SU-DHL-6 (cell line): ENCODE measurements around the gene MYMX.

Source experiments
- H2AFZ ChIP-seq: fragments of 200-600 bp; sonication (generic); 2 replicates; pipeline ENCODE4 v1.6.1; 2014; ENCODE audit warnings: low read depth, mild to moderate bottlenecking, moderate library complexity, mixed read lengths, antibody characterized with exemption, low read length; ENCODE audit not compliant: severe bottlenecking
- H3F3A ChIP-seq: fragments of 200-600 bp; shearing (Covaris generic); 2 replicates; pipeline ENCODE4 v1.6.0; 2016; ENCODE audit warnings: antibody characterized with exemption, mild to moderate bottlenecking; ENCODE audit not compliant: insufficient read depth
- H3K27ac ChIP-seq: fragments of 200-600 bp; sonication (generic); 2 replicates; pipeline ENCODE4 v1.5.1; 2016; ENCODE audit warnings: low read depth, mild to moderate bottlenecking, low read length, moderate library complexity, mixed read lengths
- H3K27me3 ChIP-seq: fragments of 200-600 bp; sonication (generic), shearing (Covaris generic); 2 replicates; pipeline ENCODE4 v1.6.0; 2014; ENCODE audit warnings: mild to moderate bottlenecking, low read length
- H3K36me3 ChIP-seq: fragments of 200-600 bp; sonication (generic); 2 replicates; pipeline ENCODE4 v1.6.1; 2014; ENCODE audit warnings: mild to moderate bottlenecking, low read length, mixed read lengths
- H3K4me2 ChIP-seq: fragments of 300-600, 200-600 bp; shearing (Covaris generic), sonication (generic); 2 replicates; pipeline ENCODE4 v1.6.0; 2014; ENCODE audit warnings: low read length, low read depth, mild to moderate bottlenecking; ENCODE audit not compliant: poor library complexity, severe bottlenecking
- H3K4me3 ChIP-seq: fragments of 200-600 bp; sonication (generic); 2 replicates; pipeline ENCODE4 v1.5.1; 2014; ENCODE audit warnings: antibody characterized with exemption, low read length, mild to moderate bottlenecking, mixed read lengths; ENCODE audit not compliant: insufficient read depth, poor library complexity, severe bottlenecking
- H3K79me2 ChIP-seq: fragments of 200-600 bp; sonication (generic); 2 replicates; pipeline ENCODE4 v1.6.1; 2014; ENCODE audit warnings: mild to moderate bottlenecking, low read length, moderate library complexity; ENCODE audit not compliant: insufficient read depth
- H3K9ac ChIP-seq: fragments of 200-600 bp; sonication (generic); 2 replicates; pipeline ENCODE4 v1.7.0; 2014; ENCODE audit warnings: mild to moderate bottlenecking, low read length
- H3K9me2 ChIP-seq: fragments of 200-600 bp; sonication (generic); replicated peaks from 2 replicates; pipeline ENCODE4 v1.6.1; 2014; ENCODE audit warnings: low read length; ENCODE audit not compliant: insufficient read depth
- H3K9me3 ChIP-seq: fragments of 200-600 bp; sonication (generic); 2 replicates; pipeline ENCODE4 v1.6.1; 2014; ENCODE audit warnings: low read length, mixed read lengths; ENCODE audit not compliant: insufficient read depth
- H4K20me1 ChIP-seq: fragments of 200-600 bp; sonication (generic); 2 replicates; pipeline ENCODE4 v1.6.1; 2014; ENCODE audit warnings: low read depth, mild to moderate bottlenecking, antibody characterized with exemption, low read length, moderate library complexity, mixed read lengths
- EZH2phosphoT487 ChIP-seq: fragments of 200-600 bp; sonication (generic), shearing (Covaris generic); conservative IDR thresholded peaks from 2 replicates; pipeline ENCODE4 v1.6.1; 2018; ENCODE audit warnings: mild to moderate bottlenecking, antibody characterized with exemption, low read length, moderate library complexity, mixed read lengths
- TF ChIP-seq, protein P1 (sequence below): fragments of 200-600 bp; sonication (generic); IDR thresholded peaks from one replicate; pipeline ENCODE4 v1.5.1; 2017; ENCODE audit warnings: antibody characterized with exemption, mild to moderate bottlenecking, low read length, moderate library complexity; ENCODE audit not compliant: insufficient read depth, poor library complexity, severe bottlenecking

MYMX gene

DNA sequence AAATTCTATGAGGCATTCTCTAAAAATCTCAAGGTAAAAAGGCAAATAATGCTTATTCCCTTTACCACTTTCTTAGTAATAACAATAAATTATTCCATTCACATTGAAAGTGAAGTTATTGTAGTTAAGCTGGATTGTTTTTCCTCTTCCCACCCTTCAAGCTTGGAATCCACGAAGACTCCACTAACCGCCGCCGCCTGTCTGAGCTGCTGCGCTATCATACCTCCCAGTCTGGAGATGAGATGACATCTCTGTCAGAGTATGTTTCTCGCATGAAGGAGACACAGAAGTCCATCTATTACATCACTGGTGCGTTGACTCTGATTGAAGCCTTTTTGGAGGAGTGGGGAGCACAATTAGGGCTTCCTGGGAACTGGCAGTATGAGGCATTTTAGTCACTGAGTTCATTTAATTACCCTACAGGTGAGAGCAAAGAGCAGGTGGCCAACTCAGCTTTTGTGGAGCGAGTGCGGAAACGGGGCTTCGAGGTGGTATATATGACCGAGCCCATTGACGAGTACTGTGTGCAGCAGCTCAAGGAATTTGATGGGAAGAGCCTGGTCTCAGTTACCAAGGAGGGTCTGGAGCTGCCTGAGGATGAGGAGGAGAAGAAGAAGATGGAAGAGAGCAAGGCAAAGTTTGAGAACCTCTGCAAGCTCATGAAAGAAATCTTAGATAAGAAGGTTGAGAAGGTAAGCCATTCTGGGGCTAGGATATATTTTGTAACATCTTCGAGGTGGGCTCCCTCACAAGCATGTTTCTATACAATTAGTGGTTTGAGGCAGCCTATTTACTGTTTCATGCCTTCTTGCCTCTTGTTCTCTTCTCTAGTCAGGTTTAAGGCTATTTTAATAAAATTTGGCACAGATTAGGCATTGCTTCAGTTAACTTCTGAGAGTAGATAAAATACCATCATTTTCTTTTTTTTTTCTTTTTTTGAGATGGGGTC, 35.1 kb downstream of the MYMX start:
- no peak for TF ChIP-seq EZH2phosphoT487
- TF ChIP-seq, protein P1, sequence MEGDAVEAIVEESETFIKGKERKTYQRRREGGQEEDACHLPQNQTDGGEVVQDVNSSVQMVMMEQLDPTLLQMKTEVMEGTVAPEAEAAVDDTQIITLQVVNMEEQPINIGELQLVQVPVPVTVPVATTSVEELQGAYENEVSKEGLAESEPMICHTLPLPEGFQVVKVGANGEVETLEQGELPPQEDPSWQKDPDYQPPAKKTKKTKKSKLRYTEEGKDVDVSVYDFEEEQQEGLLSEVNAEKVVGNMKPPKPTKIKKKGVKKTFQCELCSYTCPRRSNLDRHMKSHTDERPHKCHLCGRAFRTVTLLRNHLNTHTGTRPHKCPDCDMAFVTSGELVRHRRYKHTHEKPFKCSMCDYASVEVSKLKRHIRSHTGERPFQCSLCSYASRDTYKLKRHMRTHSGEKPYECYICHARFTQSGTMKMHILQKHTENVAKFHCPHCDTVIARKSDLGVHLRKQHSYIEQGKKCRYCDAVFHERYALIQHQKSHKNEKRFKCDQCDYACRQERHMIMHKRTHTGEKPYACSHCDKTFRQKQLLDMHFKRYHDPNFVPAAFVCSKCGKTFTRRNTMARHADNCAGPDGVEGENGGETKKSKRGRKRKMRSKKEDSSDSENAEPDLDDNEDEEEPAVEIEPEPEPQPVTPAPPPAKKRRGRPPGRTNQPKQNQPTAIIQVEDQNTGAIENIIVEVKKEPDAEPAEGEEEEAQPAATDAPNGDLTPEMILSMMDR = no peak
- peaks cover 55% of the 10 kb centered on the region for H3K36me3 ChIP-seq
- peaks cover 50% of the 10 kb centered on the region for H4K20me1 ChIP-seq
- H3K9me2 ChIP-seq = no peaks in the 10 kb centered on the region
- no peak overlapping the region for H3K27ac ChIP-seq
- no peak overlapping the region for H2AFZ ChIP-seq
- H3K4me3 ChIP-seq = no peak overlapping the region
- no peak overlapping the region for H3K4me2 ChIP-seq
- H3K9me3 ChIP-seq = no peaks in the 10 kb centered on the region
- H3K27me3 ChIP-seq = no peaks in the 10 kb centered on the region
- H3K9ac ChIP-seq = no peak overlapping the region
- peaks cover 43% of the 10 kb centered on the region for H3K79me2 ChIP-seq
- peaks cover 98% of the 10 kb centered on the region for H3F3A ChIP-seq

DNA sequence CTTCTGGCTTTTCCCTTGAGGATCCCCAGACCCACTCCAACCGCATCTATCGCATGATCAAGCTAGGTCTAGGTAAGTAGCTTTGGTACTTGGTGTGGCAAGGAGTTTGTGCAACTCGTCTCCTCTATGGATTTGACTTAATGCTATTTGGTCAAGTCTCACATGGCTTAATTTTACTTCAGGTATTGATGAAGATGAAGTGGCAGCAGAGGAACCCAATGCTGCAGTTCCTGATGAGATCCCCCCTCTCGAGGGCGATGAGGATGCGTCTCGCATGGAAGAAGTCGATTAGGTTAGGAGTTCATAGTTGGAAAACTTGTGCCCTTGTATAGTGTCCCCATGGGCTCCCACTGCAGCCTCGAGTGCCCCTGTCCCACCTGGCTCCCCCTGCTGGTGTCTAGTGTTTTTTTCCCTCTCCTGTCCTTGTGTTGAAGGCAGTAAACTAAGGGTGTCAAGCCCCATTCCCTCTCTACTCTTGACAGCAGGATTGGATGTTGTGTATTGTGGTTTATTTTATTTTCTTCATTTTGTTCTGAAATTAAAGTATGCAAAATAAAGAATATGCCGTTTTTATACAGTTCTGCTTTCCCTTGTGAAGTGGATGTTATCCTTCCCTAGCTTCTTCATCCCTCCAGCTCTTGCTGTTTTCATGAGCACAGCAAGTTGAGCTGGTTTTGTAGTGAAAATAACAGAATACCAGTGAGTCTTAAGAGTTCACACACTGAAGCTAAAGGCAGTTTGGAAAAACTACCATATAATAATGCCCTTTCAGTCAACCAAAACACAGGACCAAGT, 36.8 kb downstream of the MYMX start:
- Histone ChIP-seq H3K9ac (no peak overlapping the region), H3K9me2 (no peaks in the 10 kb centered on the region), H3K36me3 (peaks cover 44% of the 10 kb centered on the region), H3K27ac (peak overlapping the region; percentile 71; the same call in 1 of the 2 replicates), H3K4me2 (peak overlapping the region; percentile 83), H3K79me2 (peaks cover 30% of the 10 kb centered on the region), H4K20me1 (peaks cover 39% of the 10 kb centered on the region), H2AFZ (no peak overlapping the region), H3K9me3 (no peaks in the 10 kb centered on the region), H3K4me3 (no peak overlapping the region), H3F3A (peaks cover 95% of the 10 kb centered on the region), H3K27me3 (no peaks in the 10 kb centered on the region)
- TF ChIP-seq, protein P1 = peak; percentile 85
- TF ChIP-seq EZH2phosphoT487 = no peak

DNA sequence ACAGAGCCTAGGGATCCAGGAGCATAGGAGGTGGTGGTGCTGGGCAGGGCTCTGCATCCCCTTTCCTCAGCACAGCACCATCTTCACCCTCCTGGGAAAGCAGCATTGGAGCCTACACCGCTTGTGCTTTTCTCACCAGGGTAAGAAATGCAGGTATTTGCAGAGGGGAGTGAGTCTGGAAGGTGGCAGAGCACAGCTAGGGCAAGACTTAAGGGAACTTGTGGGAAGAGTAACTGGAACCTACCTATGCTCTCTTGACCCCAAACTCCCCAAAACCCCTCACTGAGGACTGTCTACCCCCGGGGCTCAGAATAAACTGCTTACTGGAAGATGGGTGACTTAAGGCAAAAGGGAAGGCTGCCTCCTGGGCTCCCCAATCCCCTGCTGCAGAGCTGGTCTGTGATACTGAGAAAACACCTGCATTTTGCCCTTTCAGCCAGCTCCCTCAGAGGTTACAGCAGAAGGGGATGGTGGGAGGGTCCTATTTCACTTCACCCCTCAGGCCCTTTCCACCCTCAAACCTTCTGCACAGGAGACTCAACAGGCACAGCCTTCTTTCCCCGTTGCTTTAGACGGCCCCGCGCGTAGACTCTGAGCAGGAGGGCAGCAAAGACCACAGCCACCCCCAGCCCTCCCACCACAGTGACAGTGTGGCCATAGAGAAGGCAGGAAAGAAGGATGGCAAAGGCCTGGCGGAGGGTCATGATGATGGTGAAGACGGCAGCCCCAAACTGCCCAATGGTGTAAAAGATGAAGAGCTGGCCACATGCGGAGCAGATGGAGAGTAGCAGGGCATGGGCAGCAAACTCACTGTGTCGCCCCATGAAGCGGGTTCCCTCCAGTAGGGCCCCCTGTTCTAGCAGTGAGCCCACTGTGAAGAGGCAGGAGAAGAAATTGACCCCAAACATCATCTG, 37.7 kb downstream of the MYMX start:
- H3K27me3 ChIP-seq = no peaks in the 10 kb centered on the region
- no peak overlapping the region for H3K9ac ChIP-seq
- H3K27ac ChIP-seq = peak overlapping the region; percentile 71
- H3K79me2 ChIP-seq = peaks cover 20% of the 10 kb centered on the region
- no peak overlapping the region for H3K4me3 ChIP-seq
- no peak overlapping the region for H2AFZ ChIP-seq
- H3K9me2 ChIP-seq = no peaks in the 10 kb centered on the region
- peaks cover 30% of the 10 kb centered on the region; the same call in 1 of the 2 replicates for H4K20me1 ChIP-seq
- no peak for TF ChIP-seq EZH2phosphoT487
- TF ChIP-seq, protein P1 = no peak
- H3K4me2 ChIP-seq = peak overlapping the region; percentile 83
- H3K9me3 ChIP-seq = no peaks in the 10 kb centered on the region
- H3K36me3 ChIP-seq = peaks cover 34% of the 10 kb centered on the region
- H3F3A ChIP-seq = peaks cover 93% of the 10 kb centered on the region
